K562 (cell line): Measurements from ENCODE around the gene NDUFA6. TPM values are rescaled to one million over a fixed set of nuclear protein-coding genes. Genes with fewer than 3 reads are reported as not detected.

Source experiments
- AFF4 ChIP-seq: sonication (generic); formaldehyde crosslinking; IDR thresholded peaks from 2 replicates; pipeline ENCODE4 v1.8.0; 2023; ENCODE audit warnings: mild to moderate bottlenecking, missing genetic modification reagents
- BRD9 ChIP-seq: fragments of 450-650 bp; IDR thresholded peaks from 2 replicates; pipeline ENCODE4 v1.6.1; 2018; ENCODE audit warnings: low read depth; ENCODE audit not compliant: partially characterized antibody
- E2F6 ChIP-seq, 2 experiments: IDR thresholded peaks; 2 replicates each; pipeline ENCODE4 v1.6.1; 2011; ENCODE audit warnings: borderline replicate concordance in 1 of 2, control low read depth in 1 of 2, low read depth in 1 of 2, low read length in 1 of 2, mild to moderate bottlenecking in 1 of 2, mixed read lengths in 1 of 2, moderate library complexity in 1 of 2; ENCODE audit not compliant: insufficient read depth in 1 of 2, insufficient read length in 1 of 2, poor library complexity in 1 of 2, severe bottlenecking in 1 of 2; ENCODE audit errors: extremely low read depth in 1 of 2
- ETV1 ChIP-seq: fragments of 450-650 bp; conservative IDR thresholded peaks from 2 replicates; pipeline ENCODE4 v1.6.1; 2016; ENCODE audit warnings: missing genetic modification characterization, control low read depth, low read depth, missing compliant biosample characterization
- FIP1L1 ChIP-seq: fragments of 200-400 bp; formaldehyde crosslinking; IDR thresholded peaks from 2 replicates; pipeline ENCODE4 v1.6.1; 2018; ENCODE audit warnings: mild to moderate bottlenecking, low read depth, low read length; ENCODE audit not compliant: poor library complexity, severe bottlenecking
- GABPB2 ChIP-seq: fragments of 250-450 bp; sonication (Bioruptor Pico); conservative IDR thresholded peaks from 2 replicates; pipeline ENCODE4 v1.5.1; 2021; ENCODE audit warnings: mild to moderate bottlenecking
- HDAC2 ChIP-seq: fragments of 450-650 bp; IDR thresholded peaks from 2 replicates; pipeline ENCODE4 v1.6.1; 2016; ENCODE audit warnings: mild to moderate bottlenecking
- MAZ ChIP-seq, 2 experiments: fragments of 450-650 bp in 1 of 2; sonication (generic) in 1 of 2; formaldehyde crosslinking; IDR thresholded peaks in 1 of 2; conservative IDR thresholded peaks in 1 of 2; 2 replicates each; pipeline versions ENCODE4 v1.4.0 to v1.5.0; 2020; ENCODE audit warnings: mild to moderate bottlenecking in 1 of 2, missing genetic modification reagents in 1 of 2
- MYNN ChIP-seq, 2 experiments: sonication (generic); formaldehyde crosslinking in 1 of 2; IDR thresholded peaks; 2 replicates each; pipeline versions ENCODE4 v1.5.0 to v1.6.1; 2016 to 2020; ENCODE audit warnings: antibody characterized with exemption in 1 of 2, missing genetic modification reagents in 1 of 2
- SMARCA5 ChIP-seq: fragments of 450-650 bp; IDR thresholded peaks from 2 replicates; pipeline ENCODE4 v1.6.1; 2016
- USF2 ChIP-seq: sonication (generic); formaldehyde crosslinking; IDR thresholded peaks from 2 replicates; pipeline ENCODE4 v1.5.0; 2020; ENCODE audit warnings: missing genetic modification reagents
- ZFPM2 ChIP-seq: fragments of 250-450 bp; sonication (Bioruptor Pico); IDR thresholded peaks from 2 replicates; pipeline ENCODE4 v1.5.1; 2022; ENCODE audit warnings: mild to moderate bottlenecking
- ZKSCAN8 ChIP-seq: fragments of 200-800 bp; sonication (Bioruptor generic); IDR thresholded peaks from 2 replicates; pipeline ENCODE4 v1.6.1; 2016; ENCODE audit warnings: missing genetic modification characterization, missing compliant biosample characterization
- ZNF165 ChIP-seq: fragments of 250-450 bp; sonication (Bioruptor Pico); IDR thresholded peaks from 2 replicates; pipeline ENCODE4 v1.4.0; 2020; ENCODE audit warnings: borderline replicate concordance
- ZNF232 ChIP-seq: sonication (generic); formaldehyde crosslinking; IDR thresholded peaks from 2 replicates; pipeline ENCODE4 v1.8.0; 2022; ENCODE audit warnings: mild to moderate bottlenecking, missing genetic modification reagents
- polyA plus RNA-seq, 8 experiments: library from polyadenylated mRNA; depleted of rRNA in 4 of 8; stranded (reverse) in 5 of 8; unstranded in 3 of 8; fragments of >200 nt; fragmentation: Nextera tagmentation in 2 of 8; fragmentation: Illumina TruSeq in 1 of 8; extraction: Ambion mirVana in 2 of 8; extraction: Trizol in 1 of 8; gene quantifications; 2 replicates each; pipeline versions ENCODE4 v1.2.1 to v1.2.3, GENCODE V29; 2011 to 2014; ENCODE audit warnings: inconsistent platforms in 1 of 8, missing spikeins in 1 of 8
- total RNA-seq, 7 experiments: library from RNA; depleted of rRNA in 6 of 7; stranded (reverse); fragments of >200 nt in 6 of 7; fragmentation: Illumina TruSeq in 2 of 7; extraction: Trizol in 2 of 7; gene quantifications; 2 replicates each; pipeline versions ENCODE4 v1.2.1 to v1.2.3, GENCODE V29; 2011 to 2021; ENCODE audit warnings: low replicate concordance in 1 of 7
- TF ChIP-seq, protein P1 (sequence below): fragments of 450-650 bp; formaldehyde crosslinking; IDR thresholded peaks from 2 replicates; pipeline ENCODE4 v1.4.0; 2020; ENCODE audit warnings: mild to moderate bottlenecking, mixed read lengths
- TF ChIP-seq, protein P2 (sequence below): fragments of 450-650 bp; IDR thresholded peaks from 2 replicates; pipeline ENCODE4 v1.6.1; 2016; ENCODE audit warnings: antibody characterized with exemption

The NDUFA6 gene
- total and polyA plus RNA-seq, 9 of the 15 experiments (the other 6 are each of a cell fraction or from before 2014, with no cell fraction given) = 90.0 to 474 (median 128) TPM

GRCh38 chr22:42070517-42071422 is 19.8 kb downstream of the NDUFA6 start, which contains the start of gene NAGA (continued):
- TF ChIP-seq AFF4 (CRISPR knock-in tag) = no peak
- TF ChIP-seq MYNN (IDR thresholded peaks at IDR 0.05) = 0 out of 2 replicates have a peak, but pooled peaks have one; percentile 35
- TF ChIP-seq MYNN (CRISPR knock-in tag; IDR thresholded peaks at IDR 0.05) = no peak
- peak; percentile 22; the same call in 1 of the 2 replicates for TF ChIP-seq ETV1 (tag)
- no peak for TF ChIP-seq ZFPM2
- TF ChIP-seq HDAC2 = peak; percentile 60; the same call in 1 of the 2 replicates
- TF ChIP-seq SMARCA5 = no peak
- TF ChIP-seq, protein P1, sequence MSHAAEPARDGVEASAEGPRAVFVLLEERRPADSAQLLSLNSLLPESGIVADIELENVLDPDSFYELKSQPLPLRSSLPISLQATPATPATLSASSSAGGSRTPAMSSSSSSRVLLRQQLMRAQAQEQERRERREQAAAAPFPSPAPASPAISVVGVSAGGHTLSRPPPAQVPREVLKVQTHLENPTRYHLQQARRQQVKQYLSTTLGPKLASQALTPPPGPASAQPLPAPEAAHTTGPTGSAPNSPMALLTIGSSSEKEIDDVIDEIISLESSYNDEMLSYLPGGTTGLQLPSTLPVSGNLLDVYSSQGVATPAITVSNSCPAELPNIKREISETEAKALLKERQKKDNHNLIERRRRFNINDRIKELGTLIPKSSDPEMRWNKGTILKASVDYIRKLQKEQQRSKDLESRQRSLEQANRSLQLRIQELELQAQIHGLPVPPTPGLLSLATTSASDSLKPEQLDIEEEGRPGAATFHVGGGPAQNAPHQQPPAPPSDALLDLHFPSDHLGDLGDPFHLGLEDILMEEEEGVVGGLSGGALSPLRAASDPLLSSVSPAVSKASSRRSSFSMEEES (CRISPR knock-in tag) = no peak
- TF ChIP-seq USF2 = no peak
- no peak for TF ChIP-seq ZNF165 (CRISPR knock-in tag)
- TF ChIP-seq ZKSCAN8 (CRISPR knock-in tag) = no peak
- TF ChIP-seq FIP1L1 = no peak
- no peak for TF ChIP-seq BRD9
- TF ChIP-seq, protein P2, sequence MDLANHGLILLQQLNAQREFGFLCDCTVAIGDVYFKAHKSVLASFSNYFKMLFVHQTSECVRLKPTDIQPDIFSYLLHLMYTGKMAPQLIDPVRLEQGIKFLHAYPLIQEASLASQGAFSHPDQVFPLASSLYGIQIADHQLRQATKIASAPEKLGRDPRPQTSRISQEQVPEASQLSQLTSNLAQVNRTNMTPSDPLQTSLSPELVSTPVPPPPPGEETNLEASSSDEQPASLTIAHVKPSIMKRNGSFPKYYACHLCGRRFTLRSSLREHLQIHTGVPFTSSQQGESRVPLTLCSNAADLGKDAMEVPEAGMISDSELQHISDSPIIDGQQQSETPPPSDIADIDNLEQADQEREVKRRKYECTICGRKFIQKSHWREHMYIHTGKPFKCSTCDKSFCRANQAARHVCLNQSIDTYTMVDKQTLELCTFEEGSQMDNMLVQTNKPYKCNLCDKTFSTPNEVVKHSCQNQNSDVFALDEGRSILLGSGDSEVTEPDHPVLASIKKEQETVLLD = peak; percentile 29; the same call in 1 of the 2 replicates
- TF ChIP-seq ZNF232 = no peak
- peak; percentile 59 to 82; a peak in 3 of 4 replicates for TF ChIP-seq MAZ (CRISPR knock-in tag; conservative IDR thresholded peaks at IDR 0.05 in 1 of 2, IDR thresholded peaks at IDR 0.05 in 1 of 2)
- no peak for TF ChIP-seq GABPB2 (CRISPR knock-in tag)
- peak; percentile 70 to 76 for TF ChIP-seq E2F6 (IDR thresholded peaks at IDR 0.05; ENCODE audit: borderline replicate concordance in 1 of 2, extremely low read depth in 1 of 2, insufficient read depth in 1 of 2, insufficient read length in 1 of 2, low read depth in 1 of 2, low read length in 1 of 2, poor library complexity in 1 of 2, severe bottlenecking in 1 of 2)
